Ishikawa (cell line): ENCODE results near the gene TRIM9.

Source experiments
- CEBPB ChIP-seq: IDR thresholded peaks from 2 replicates; pipeline ENCODE4 v1.6.1; 2012
- CREB1 ChIP-seq: IDR thresholded peaks from 2 replicates; pipeline ENCODE4 v1.6.1; 2012; ENCODE audit warnings: low read depth
- EGR1 ChIP-seq: IDR thresholded peaks from 2 replicates; pipeline ENCODE4 v1.6.1; 2012
- EP300 ChIP-seq: IDR thresholded peaks from 2 replicates; pipeline ENCODE4 v1.6.1; 2012; ENCODE audit warnings: borderline replicate concordance
- FOXM1 ChIP-seq: IDR thresholded peaks from 2 replicates; pipeline ENCODE4 v1.6.1; 2012; ENCODE audit warnings: low read depth, borderline replicate concordance
- MAX ChIP-seq: IDR thresholded peaks from 2 replicates; pipeline ENCODE4 v1.6.1; 2012
- NFIC ChIP-seq: IDR thresholded peaks from 2 replicates; pipeline ENCODE4 v1.6.1; 2012
- RAD21 ChIP-seq: IDR thresholded peaks from 2 replicates; pipeline ENCODE4 v1.6.1; 2012; ENCODE audit warnings: low read depth
- REST ChIP-seq: IDR thresholded peaks from 2 replicates; pipeline ENCODE4 v1.6.1; 2012; ENCODE audit warnings: low read depth, mild to moderate bottlenecking
- TAF1 ChIP-seq: IDR thresholded peaks from 2 replicates; pipeline ENCODE4 v1.6.1; 2012; ENCODE audit warnings: low read depth, mild to moderate bottlenecking
- TCF12 ChIP-seq: IDR thresholded peaks from 2 replicates; pipeline ENCODE4 v1.6.1; 2012; ENCODE audit warnings: low read depth
- TEAD4 ChIP-seq: IDR thresholded peaks from 2 replicates; pipeline ENCODE4 v1.6.1; 2012
- USF1 ChIP-seq: IDR thresholded peaks from 2 replicates; pipeline ENCODE4 v1.6.1; 2012
- YY1 ChIP-seq: IDR thresholded peaks from 2 replicates; pipeline ENCODE4 v1.6.1; 2012; ENCODE audit warnings: low read depth
- ZBTB7A ChIP-seq: IDR thresholded peaks from 2 replicates; pipeline ENCODE4 v1.6.1; 2012; ENCODE audit warnings: low read depth

TRIM9 gene

DNA sequence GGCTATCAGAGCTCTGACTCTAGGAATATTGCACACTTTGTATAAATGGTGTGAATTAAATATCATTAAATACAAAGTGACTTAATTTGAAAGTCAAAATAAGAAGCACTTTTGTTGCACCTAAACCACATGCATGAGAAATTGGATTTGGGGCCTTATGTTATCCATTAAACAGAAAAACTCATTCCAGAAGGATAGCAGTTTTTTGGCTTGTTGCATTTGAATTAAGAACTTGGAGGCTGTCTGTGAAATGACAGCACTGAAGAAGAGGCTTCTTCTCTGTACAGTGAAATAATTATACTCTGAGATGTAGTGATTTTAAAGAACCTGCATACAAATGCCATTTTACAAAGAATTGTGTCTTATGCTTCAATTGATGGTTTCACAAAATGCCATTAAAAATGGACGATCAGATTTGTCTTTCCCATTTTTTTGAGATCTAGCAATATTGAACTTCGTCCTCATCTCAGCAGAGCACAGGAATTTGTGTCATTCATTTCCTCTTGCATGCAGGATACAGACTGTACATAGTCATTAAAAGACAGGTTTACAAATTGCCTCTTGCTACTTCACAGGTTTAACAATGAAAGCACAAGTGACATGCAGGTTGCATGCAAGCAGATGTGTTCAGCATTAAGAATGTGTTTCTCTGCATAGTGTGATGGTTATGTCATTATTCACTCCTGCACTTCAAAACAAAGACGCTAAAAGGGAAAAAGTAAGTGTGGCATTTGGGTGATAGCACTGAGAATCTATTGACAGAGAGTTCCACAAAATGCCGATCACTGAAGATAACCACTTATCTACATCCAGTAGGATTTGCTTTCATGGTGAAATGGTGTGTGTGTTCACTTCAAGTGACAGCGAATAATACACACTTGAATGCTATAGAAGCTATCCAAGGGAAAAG, 114.7 kb downstream of the TRIM9 start:
- TF ChIP-seq USF1 (no peak), EP300 (no peak), FOXM1 (no peak), CREB1 (no peak), TEAD4 (no peak), ZBTB7A (no peak), TAF1 (no peak), EGR1 (no peak), YY1 (no peak)

DNA sequence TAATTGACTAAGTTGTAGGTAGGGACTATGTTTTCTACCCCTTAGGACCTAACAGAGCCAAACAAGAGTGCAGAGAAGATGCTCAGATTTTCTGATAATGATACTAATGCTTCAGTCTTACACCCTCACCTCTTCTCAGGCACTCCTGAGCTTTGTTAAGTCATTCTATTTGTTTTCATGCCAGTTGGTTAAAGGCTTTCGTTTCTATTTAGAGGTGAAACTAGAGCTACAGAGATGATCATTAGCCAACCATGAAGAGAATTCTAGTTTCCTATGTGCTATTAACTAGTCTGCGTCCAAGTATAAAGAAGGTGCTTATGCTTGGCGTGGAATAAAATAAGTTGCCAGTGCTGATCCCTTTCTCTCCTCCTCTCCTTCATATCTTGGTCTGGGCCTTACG, 116.0 kb downstream of the TRIM9 start:
- TF ChIP-seq YY1 (no peak), ZBTB7A (no peak), TAF1 (no peak), MAX (no peak), CEBPB (no peak)

DNA sequence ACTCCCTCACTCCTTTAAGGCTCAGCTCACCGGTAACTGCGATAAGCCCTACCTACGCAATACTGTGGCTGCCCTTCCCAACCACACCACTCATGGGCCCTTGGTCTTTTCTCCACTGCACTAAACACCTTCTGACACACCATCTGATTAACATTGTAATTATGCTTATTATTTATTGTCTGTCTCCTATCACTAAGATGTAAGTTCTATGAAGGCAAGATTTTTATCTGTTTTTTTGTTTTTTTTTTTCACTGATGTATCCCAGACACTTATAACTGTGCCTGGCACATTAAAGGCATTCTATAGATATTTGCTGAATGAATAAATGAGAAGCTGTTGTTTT, 116.4 kb downstream of the TRIM9 start:
- TF ChIP-seq EGR1 = no peak
- TF ChIP-seq CREB1 = no peak
- TF ChIP-seq TEAD4 = no peak
- TF ChIP-seq TCF12 = no peak
- no peak for TF ChIP-seq EP300
- TF ChIP-seq TAF1 = no peak
- no peak for TF ChIP-seq RAD21
- TF ChIP-seq YY1 = no peak
- no peak for TF ChIP-seq FOXM1
- TF ChIP-seq REST = no peak
- no peak for TF ChIP-seq CEBPB
- no peak for TF ChIP-seq USF1
- no peak for TF ChIP-seq NFIC
- TF ChIP-seq MAX = no peak
- no peak for TF ChIP-seq ZBTB7A

- no peak for TF ChIP-seq YY1
- TF ChIP-seq NFIC = no peak
- no peak for TF ChIP-seq REST
- no peak for TF ChIP-seq CEBPB
Measured at GRCh38 chr14:50977863-50978528, 116.9 kb downstream of the TRIM9 start.

DNA sequence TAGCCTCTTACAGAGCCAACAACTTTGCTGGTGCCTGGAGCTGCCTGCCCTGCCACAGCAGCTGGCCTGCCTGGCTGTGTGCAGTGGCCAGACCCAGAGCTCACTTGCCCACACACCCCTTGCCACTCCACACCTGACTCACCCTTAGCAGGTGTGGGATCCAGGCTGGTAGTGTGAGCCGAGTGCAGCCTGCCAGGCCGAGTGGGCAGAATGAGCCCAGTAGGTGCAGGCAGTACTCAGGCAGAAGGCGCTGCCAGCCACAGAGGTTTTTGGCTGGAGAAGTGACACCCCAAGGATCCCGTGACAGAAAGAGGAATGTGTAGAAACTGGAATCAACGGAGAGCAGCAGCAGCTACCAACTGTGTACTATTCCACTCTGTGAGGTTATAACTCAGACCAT, 120.8 kb downstream of the TRIM9 start:
- TF ChIP-seq CREB1 (no peak), YY1 (no peak), NFIC (no peak), TCF12 (no peak), RAD21 (no peak), MAX (no peak), EGR1 (no peak), REST (no peak), EP300 (no peak), ZBTB7A (no peak), USF1 (no peak), TEAD4 (no peak)
